H9 (cell line): ENCODE measurements around the gene SSX4B. TPM values are rescaled to one million over a fixed set of nuclear protein-coding genes. Genes with fewer than 3 reads are reported as not detected.
"Not testable (repeated sequence)": the region's sequence is repeated elsewhere in the genome, so short reads cannot be mapped to it uniquely, and the experiment has no call there.

Experiments used
- DNase-seq: peaks from one replicate; pipeline ENCODE4 v3.0.0-alpha.2; 2017
- H2AFZ ChIP-seq: one replicate; pipeline ENCODE4 v1.6.1; 2013; ENCODE audit warnings: mild to moderate bottlenecking, low read length, control low read depth, moderate library complexity
- H2AK5ac ChIP-seq: 2 replicates; pipeline ENCODE4 v1.6.1; 2013; ENCODE audit warnings: low read length, control low read depth, mixed read lengths; ENCODE audit not compliant: insufficient read length
- H2BK120ac ChIP-seq: one replicate; pipeline ENCODE4 v1.6.1; 2013; ENCODE audit warnings: low read depth, mild to moderate bottlenecking, low read length, control low read depth, inconsistent platforms; ENCODE audit not compliant: poor library complexity, severe bottlenecking
- H2BK12ac ChIP-seq: 2 replicates; pipeline ENCODE4 v1.6.1; 2013; ENCODE audit warnings: low read length, control low read depth, mixed read lengths, low read depth; ENCODE audit not compliant: insufficient read length
- H2BK15ac ChIP-seq: 2 replicates; pipeline ENCODE4 v1.6.1; 2013; ENCODE audit warnings: low read depth, low read length, control low read depth
- H2BK20ac ChIP-seq: one replicate; pipeline ENCODE4 v1.6.1; 2013; ENCODE audit warnings: low read depth, mild to moderate bottlenecking, low read length, control low read depth, inconsistent platforms; ENCODE audit not compliant: poor library complexity, severe bottlenecking
- H2BK5ac ChIP-seq: 2 replicates; pipeline ENCODE4 v1.6.1; 2013; ENCODE audit warnings: low read length, control low read depth, mixed read lengths; ENCODE audit not compliant: insufficient read length
- H3K14ac ChIP-seq: 2 replicates; pipeline ENCODE4 v1.6.1; 2013; ENCODE audit warnings: low read length, control low read depth; ENCODE audit not compliant: insufficient read depth
- H3K18ac ChIP-seq: 2 replicates; pipeline ENCODE4 v1.6.1; 2013; ENCODE audit warnings: low read depth, mild to moderate bottlenecking, mixed read lengths, low read length, control low read depth; ENCODE audit not compliant: insufficient read length
- H3K23ac ChIP-seq: 2 replicates; pipeline ENCODE4 v1.6.1; 2013; ENCODE audit warnings: low read length, control low read depth, mixed read lengths, low read depth; ENCODE audit not compliant: insufficient read length
- H3K23me2 ChIP-seq: 2 replicates; pipeline ENCODE4 v1.6.1; 2013; ENCODE audit warnings: low read depth, mild to moderate bottlenecking, mixed read lengths, low read length, control low read depth; ENCODE audit not compliant: insufficient read length, poor library complexity, severe bottlenecking
- H3K27ac ChIP-seq: 2 replicates; pipeline ENCODE4 v1.5.1; 2013; ENCODE audit warnings: low read length, control low read depth, mixed read lengths, low read depth; ENCODE audit not compliant: insufficient read length
- H3K27me3 ChIP-seq: 2 replicates; pipeline ENCODE4 v1.6.1; 2013; ENCODE audit warnings: low read length, control low read depth, inconsistent platforms; ENCODE audit not compliant: insufficient read depth
- H3K4ac ChIP-seq: 2 replicates; pipeline ENCODE4 v1.6.1; 2013; ENCODE audit warnings: low read depth, mild to moderate bottlenecking, control low read depth, inconsistent platforms, low read length, moderate library complexity
- H3K4me1 ChIP-seq: 2 replicates; pipeline ENCODE4 v1.6.1; 2013; ENCODE audit warnings: low read length, control low read depth, inconsistent platforms; ENCODE audit not compliant: insufficient read depth
- H3K4me2 ChIP-seq: 2 replicates; pipeline ENCODE4 v1.6.1; 2013; ENCODE audit warnings: low read length, control low read depth, mixed read lengths; ENCODE audit not compliant: insufficient read length, insufficient read depth
- H3K56ac ChIP-seq: 2 replicates; pipeline ENCODE4 v1.6.1; 2013; ENCODE audit warnings: low read depth, mild to moderate bottlenecking, mixed read lengths, low read length, control low read depth; ENCODE audit not compliant: insufficient read length
- H3K79me1 ChIP-seq: 2 replicates; pipeline ENCODE4 v1.6.1; 2013; ENCODE audit warnings: low read depth, mild to moderate bottlenecking, moderate library complexity, low read length, control low read depth, inconsistent platforms; ENCODE audit not compliant: insufficient read depth, poor library complexity, severe bottlenecking
- H3K79me2 ChIP-seq: 2 replicates; pipeline ENCODE4 v1.6.1; 2013; ENCODE audit warnings: low read length, control low read depth, inconsistent platforms; ENCODE audit not compliant: insufficient read depth
- H3K9ac ChIP-seq: 2 replicates; pipeline ENCODE4 v1.6.1; 2013; ENCODE audit warnings: low read length, control low read depth, mixed read lengths; ENCODE audit not compliant: insufficient read length; ENCODE audit errors: extremely low read depth
- H3K9me3 ChIP-seq: one replicate; pipeline ENCODE4 v1.6.1; 2013; ENCODE audit warnings: low read depth, low read length, inconsistent platforms; ENCODE audit not compliant: control insufficient read depth
- H3T11ph ChIP-seq: one replicate; pipeline ENCODE4 v1.6.1; 2013; ENCODE audit warnings: mild to moderate bottlenecking, low read length, control low read depth, inconsistent platforms
- H4K20me1 ChIP-seq: one replicate; pipeline ENCODE4 v1.6.1; 2013; ENCODE audit not compliant: control insufficient read depth, insufficient read length, insufficient read depth
- H4K5ac ChIP-seq: 2 replicates; pipeline ENCODE4 v1.6.1; 2013; ENCODE audit warnings: low read depth, mild to moderate bottlenecking, mixed read lengths, low read length, control low read depth; ENCODE audit not compliant: insufficient read length
- H4K8ac ChIP-seq: replicated peaks from 2 replicates; pipeline ENCODE4 v1.6.1; 2013; ENCODE audit warnings: low read length, control low read depth, mixed read lengths, low read depth; ENCODE audit not compliant: insufficient read length
- H4K91ac ChIP-seq: 2 replicates; pipeline ENCODE4 v1.6.1; 2013; ENCODE audit warnings: low read depth, mild to moderate bottlenecking, moderate library complexity, mixed read lengths, low read length, control low read depth; ENCODE audit not compliant: insufficient read length
- H3K27ac Mint-ChIP-seq, 3 experiments: 2 replicates in 2 of 3; 3 replicates in 1 of 3; pipeline ENCODE4 v1.8.0; 2020 to 2021; ENCODE audit warnings: mixed read lengths in 3 of 3, mild to moderate bottlenecking in 1 of 3, moderate library complexity in 1 of 3
- H3K27me3 Mint-ChIP-seq: 2 replicates; pipeline ENCODE4 v1.8.0; 2021; ENCODE audit warnings: low read depth, mild to moderate bottlenecking, moderate library complexity, mixed read lengths
- H3K36me3 Mint-ChIP-seq, 3 experiments: 2 replicates in 2 of 3; 3 replicates in 1 of 3; pipeline ENCODE4 v1.8.0; 2020 to 2021; ENCODE audit warnings: low read depth in 3 of 3, mixed read lengths in 3 of 3; ENCODE audit not compliant: insufficient read depth in 1 of 3
- H3K4me1 Mint-ChIP-seq, 2 experiments: 2 replicates each; pipeline ENCODE4 v1.8.0; 2020; ENCODE audit warnings: mixed read lengths in 2 of 2
- H3K4me3 Mint-ChIP-seq, 2 experiments: 2 replicates in 1 of 2; 3 replicates in 1 of 2; pipeline ENCODE4 v1.8.0; 2020 to 2021; ENCODE audit warnings: mild to moderate bottlenecking in 2 of 2, mixed read lengths in 2 of 2, moderate library complexity in 1 of 2
- H3K9me3 Mint-ChIP-seq, 2 experiments: 2 replicates in 1 of 2; 3 replicates in 1 of 2; pipeline ENCODE4 v1.8.0; 2020; ENCODE audit warnings: mild to moderate bottlenecking in 2 of 2, mixed read lengths in 2 of 2, moderate library complexity in 1 of 2
- CTCF ChIP-seq: fragments of 200-600 bp; sonication (generic); conservative IDR thresholded peaks from 3 replicates; pipeline ENCODE4 v1.8.0; 2021; ENCODE audit warnings: antibody characterized with exemption, mild to moderate bottlenecking
- WGBS: extraction: QIAGEN DNeasy Blood & Tissue Kit; methylation state at CpG from one replicate; pipeline ENCODE4 v1.1.7; 2013; ENCODE audit warnings: missing lambda C conversion rate, low lambda C conversion rate, mixed read lengths; ENCODE audit not compliant: insufficient read length; ENCODE audit errors: extremely low coverage; 5-methylcytosine and 5-hydroxymethylcytosine counted together
- total RNA-seq: library from RNA; stranded (reverse); gene quantifications from 2 replicates; pipeline ENCODE4 v1.2.1, GENCODE V29; 2021

Gene SSX4B
- total RNA-seq, 1 experiment from 2014 or later = not detected

- no peak overlapping the region for H3K56ac ChIP-seq
- no peak overlapping the region for H3K27ac ChIP-seq
- H3K27me3 ChIP-seq = no peaks in the 10 kb centered on the region
- TF ChIP-seq CTCF = no peak
- no peak for DNase-seq
- no peak overlapping the region for H2AFZ ChIP-seq
- Mint-ChIP-seq H3K4me1 (no peaks in the 10 kb centered on the region), H3K4me3 (no peak overlapping the region), H3K9me3 (peaks cover 54 to 73% of the 10 kb centered on the region in 2 experiments), H3K36me3 (peaks cover 0 to 6% (median 0%) of the 10 kb centered on the region in 3 experiments; a peak in 3 of 7 replicates), H3K27me3 (peaks cover 2% of the 10 kb centered on the region), H3K27ac (no peak overlapping the region)
- no peak overlapping the region for H4K5ac ChIP-seq
- H2BK120ac ChIP-seq = no peak overlapping the region
- no peak overlapping the region for H3K4ac ChIP-seq
- H2BK20ac ChIP-seq = no peak overlapping the region
- no peak overlapping the region for H4K8ac ChIP-seq
- no peak overlapping the region for H3K4me2 ChIP-seq
- no peak overlapping the region for H3K14ac ChIP-seq
- no peak overlapping the region for H2BK5ac ChIP-seq
- H3K23me2 ChIP-seq = no peaks in the 10 kb centered on the region
- no peak overlapping the region for H2BK12ac ChIP-seq
- no peaks in the 10 kb centered on the region for H4K20me1 ChIP-seq
- H3K4me1 ChIP-seq = no peaks in the 10 kb centered on the region
- no peak overlapping the region for H2AK5ac ChIP-seq
- no peaks in the 10 kb centered on the region for H3K79me2 ChIP-seq
- no peak overlapping the region for H4K91ac ChIP-seq
- no peak overlapping the region for H3T11ph ChIP-seq
- no CpG with 5 or more reads among the region's 8 CpGs for WGBS
- no peak overlapping the region for H3K9ac ChIP-seq
- peaks cover 6% of the 10 kb centered on the region for H3K9me3 ChIP-seq
- H2BK15ac ChIP-seq = no peak overlapping the region
- H3K79me1 ChIP-seq = no peaks in the 10 kb centered on the region
- no peak overlapping the region for H3K18ac ChIP-seq
- no peak overlapping the region for H3K23ac ChIP-seq
Observed at GRCh38 chrX:48357681-48358080, 54.1 kb downstream of the SSX4B start.

DNA sequence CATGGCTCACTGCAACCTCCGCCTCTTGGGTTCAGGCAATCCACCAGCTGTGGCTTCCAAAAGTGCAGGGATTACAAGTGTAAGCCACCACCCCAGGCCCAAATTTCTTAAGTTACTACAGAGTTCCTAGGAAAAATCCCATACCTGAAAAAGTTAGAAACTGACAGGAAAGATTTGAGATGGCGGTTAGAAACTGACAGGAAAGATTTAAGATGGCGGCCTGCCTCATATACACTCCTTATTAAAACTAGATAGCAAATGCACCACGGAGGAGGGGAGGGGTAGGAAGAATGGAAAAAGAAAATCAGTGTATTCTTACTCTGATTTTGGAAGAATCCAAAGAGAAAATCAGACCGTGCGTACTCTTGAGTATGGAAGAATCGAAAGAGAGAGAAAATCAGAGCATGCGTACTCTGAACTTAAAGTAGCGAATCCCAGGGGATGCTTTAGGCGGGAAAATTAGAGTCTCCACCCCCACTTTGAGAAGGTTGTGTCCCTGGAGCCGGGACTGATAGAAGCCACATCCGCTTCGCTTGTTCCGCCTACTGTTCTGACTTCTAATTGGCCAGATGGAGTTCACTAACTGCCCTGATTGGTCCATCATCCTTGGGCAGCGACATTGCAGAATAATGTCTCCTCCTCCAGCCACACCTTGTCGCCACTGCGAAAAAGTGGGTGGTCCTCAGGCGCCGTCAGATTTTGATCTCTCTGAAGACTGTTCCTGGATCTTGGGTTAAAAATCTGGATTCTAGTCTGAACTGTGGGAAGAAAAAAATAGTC lies 55.3 kb downstream of the SSX4B start, which contains the start of gene SSX3:
SSX3 (minus strand) TSS at position 389 of the 780 bp plus-strand sequence. CDS start 1,454 bp downstream, outside the sequence.
- H3T11ph ChIP-seq, H3K27me3 Mint-ChIP-seq, H3K27me3 ChIP-seq, H3K4me1 Mint-ChIP-seq, H2AFZ ChIP-seq, H3K9me3 ChIP-seq, H4K91ac ChIP-seq, DNase-seq, H2BK5ac ChIP-seq, H3K23me2 ChIP-seq, H3K4me3 Mint-ChIP-seq, H3K56ac ChIP-seq, H3K14ac ChIP-seq, H3K4ac ChIP-seq, H3K4me2 ChIP-seq, H3K9ac ChIP-seq, H3K4me1 ChIP-seq, H2BK120ac ChIP-seq, H4K5ac ChIP-seq, H3K27ac Mint-ChIP-seq, H2AK5ac ChIP-seq, H2BK12ac ChIP-seq, H2BK20ac ChIP-seq, H3K79me2 ChIP-seq, H4K20me1 ChIP-seq, H3K79me1 ChIP-seq, H3K18ac ChIP-seq, H3K27ac ChIP-seq, H4K8ac ChIP-seq, H3K36me3 Mint-ChIP-seq, H2BK15ac ChIP-seq, H3K23ac ChIP-seq: not testable (repeated sequence)
- WGBS = no CpG with 5 or more reads among the region's 19 CpGs
- peaks cover 59 to 76% of the 10 kb centered on the region in 2 experiments for H3K9me3 Mint-ChIP-seq
